Transverse colon (tissue), 4 donors: Measurements from ENCODE around the gene WLS. TPM values are rescaled to one million over a fixed set of nuclear protein-coding genes. Genes with fewer than 3 reads are reported as not detected.

ENCODE experiments used
- DNase-seq: peaks from one replicate; pipeline ENCODE4 v3.0.0-alpha.2; 2019
- H3K27ac ChIP-seq, 4 donors: fragments of 200-600 bp; sonication (generic); 2 replicates each; pipeline ENCODE4 v1.5.1; 2016 to 2018; ENCODE audit warnings: inconsistent platforms in 4 of 4
- H3K27me3 ChIP-seq: fragments of 200-600 bp; sonication (generic); 2 replicates; pipeline ENCODE4 v1.5.1; 2017; ENCODE audit warnings: inconsistent platforms
- H3K36me3 ChIP-seq, 4 donors: fragments of 200-600 bp; sonication (generic); 2 replicates each; pipeline ENCODE4 v1.5.1; 2017 to 2019; ENCODE audit warnings: inconsistent platforms in 4 of 4
- H3K4me1 ChIP-seq, 4 donors: fragments of 200-600 bp; sonication (generic); 2 replicates each; pipeline ENCODE4 v1.5.1; 2017 to 2020; ENCODE audit warnings: inconsistent platforms in 4 of 4
- H3K4me3 ChIP-seq, 4 donors: fragments of 200-600 bp; sonication (generic); 1 replicate in 1 of 4; 2 replicates in 3 of 4; pipeline versions ENCODE4 v1.5.1 to v1.6.1; 2017 to 2019; ENCODE audit warnings: inconsistent platforms in 4 of 4
- H3K9me3 ChIP-seq, 2 donors: fragments of 200-600 bp; sonication (generic); 2 replicates each; pipeline ENCODE4 v1.5.1; 2017 to 2019; ENCODE audit warnings: inconsistent platforms in 2 of 2
- EP300 ChIP-seq: sonication (generic); formaldehyde crosslinking; IDR thresholded peaks from one replicate; pipeline ENCODE4 v1.6.1; 2017; ENCODE audit warnings: antibody characterized with exemption, low read depth
- POLR2A ChIP-seq: fragments of 450-650 bp; IDR thresholded peaks from one replicate; pipeline ENCODE4 v1.6.1; 2016; ENCODE audit warnings: antibody characterized with exemption, mild to moderate bottlenecking, moderate library complexity
- POLR2AphosphoS5 ChIP-seq, 3 donors: sonication (generic); formaldehyde crosslinking; IDR thresholded peaks; one replicate each; pipeline ENCODE4 v1.6.1; 2016; ENCODE audit warnings: antibody characterized with exemption in 3 of 3
- WGBS, 2 donors: methylation state at CpG; one replicate each; pipeline ENCODE4 v1.1.5; 2018; ENCODE audit warnings: low coverage in 1 of 2; 5-methylcytosine and 5-hydroxymethylcytosine counted together
- in situ Hi-C, 4 donors: fragments of 200-750 bp; cut with MboI; loops; one replicate each; pipeline versions ENCODE4 v1.15.0 to v1.15.1; 2017; ENCODE audit warnings: low sequenced_read_pairs in 3 of 4, low pct_ligation_motif_present in 1 of 4, low pct_unique_long_range_greater_than_20kb in 1 of 4
- intact Hi-C: fragments of 100-400 bp; cut with DNase I; formaldehyde crosslinking; loops from one replicate; pipeline ENCODE4 v1.15.1; 2023; ENCODE audit warnings: low total_unique reads
- total RNA-seq, 4 donors: library from RNA; depleted of rRNA; stranded (reverse); fragments of >200 nt; gene quantifications; one replicate each; pipeline ENCODE4 v1.1.0, GENCODE V29; 2016
- TF ChIP-seq, protein P1 (sequence below), 5 experiments: fragments of 200-600 bp in 3 of 5; fragments of 450-650 bp in 2 of 5; sonication (generic) in 3 of 5; IDR thresholded peaks; 1 replicate in 2 of 5; 2 replicates in 3 of 5; pipeline ENCODE4 v1.5.1; 2016 to 2017; ENCODE audit warnings: antibody characterized with exemption in 5 of 5, inconsistent platforms in 3 of 5, mild to moderate bottlenecking in 2 of 5, moderate library complexity in 1 of 5

Gene WLS
- total RNA-seq, 4 donors from 2014 or later: 69.9 to 117 (median 98.7) TPM

DNA sequence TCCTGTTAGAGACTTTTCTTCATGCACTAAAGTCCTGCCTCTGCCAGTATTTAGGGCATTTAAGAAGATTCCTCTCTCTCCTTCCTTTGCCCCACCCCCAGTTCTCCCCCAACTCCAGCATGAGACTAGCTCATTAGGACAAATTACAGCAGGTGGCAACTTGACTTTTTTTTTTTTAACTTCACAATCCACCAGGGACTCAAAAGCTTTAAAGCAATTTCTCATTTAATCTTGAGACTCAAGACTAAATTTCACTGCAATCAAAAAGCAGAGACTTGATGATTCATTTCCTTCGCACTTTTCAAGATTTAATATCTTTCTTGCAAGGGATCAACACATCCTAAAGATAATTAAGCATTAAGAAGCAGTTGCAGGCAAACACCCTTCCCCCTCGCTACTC, 74.9 kb downstream of the WLS start:
- H3K36me3 ChIP-seq: peaks cover 0 to 27% (median 10%) of the 10 kb centered on the region in 4 donors
- 80 to 90% methylated on average over 2 of the region's 2 CpGs for WGBS, 2 donors
- no peak for DNase-seq
- no peak overlapping the region for H3K27ac ChIP-seq
- H3K4me1 ChIP-seq: peaks cover 0 to 5% (median 2%) of the 10 kb centered on the region in 4 donors
- TF ChIP-seq POLR2A (no peak), EP300 (no peak), POLR2AphosphoS5 (IDR thresholded peaks at IDR 0.05) (no peak)
- TF ChIP-seq, protein P1, sequence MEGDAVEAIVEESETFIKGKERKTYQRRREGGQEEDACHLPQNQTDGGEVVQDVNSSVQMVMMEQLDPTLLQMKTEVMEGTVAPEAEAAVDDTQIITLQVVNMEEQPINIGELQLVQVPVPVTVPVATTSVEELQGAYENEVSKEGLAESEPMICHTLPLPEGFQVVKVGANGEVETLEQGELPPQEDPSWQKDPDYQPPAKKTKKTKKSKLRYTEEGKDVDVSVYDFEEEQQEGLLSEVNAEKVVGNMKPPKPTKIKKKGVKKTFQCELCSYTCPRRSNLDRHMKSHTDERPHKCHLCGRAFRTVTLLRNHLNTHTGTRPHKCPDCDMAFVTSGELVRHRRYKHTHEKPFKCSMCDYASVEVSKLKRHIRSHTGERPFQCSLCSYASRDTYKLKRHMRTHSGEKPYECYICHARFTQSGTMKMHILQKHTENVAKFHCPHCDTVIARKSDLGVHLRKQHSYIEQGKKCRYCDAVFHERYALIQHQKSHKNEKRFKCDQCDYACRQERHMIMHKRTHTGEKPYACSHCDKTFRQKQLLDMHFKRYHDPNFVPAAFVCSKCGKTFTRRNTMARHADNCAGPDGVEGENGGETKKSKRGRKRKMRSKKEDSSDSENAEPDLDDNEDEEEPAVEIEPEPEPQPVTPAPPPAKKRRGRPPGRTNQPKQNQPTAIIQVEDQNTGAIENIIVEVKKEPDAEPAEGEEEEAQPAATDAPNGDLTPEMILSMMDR (IDR thresholded peaks at IDR 0.05): no peak
- H3K27me3 ChIP-seq: no peaks in the 10 kb centered on the region
- intact Hi-C loops: no loop called here
- in situ Hi-C loops: no loop called here
- H3K9me3 ChIP-seq: no peaks in the 10 kb centered on the region
- no peak overlapping the region for H3K4me3 ChIP-seq

DNA sequence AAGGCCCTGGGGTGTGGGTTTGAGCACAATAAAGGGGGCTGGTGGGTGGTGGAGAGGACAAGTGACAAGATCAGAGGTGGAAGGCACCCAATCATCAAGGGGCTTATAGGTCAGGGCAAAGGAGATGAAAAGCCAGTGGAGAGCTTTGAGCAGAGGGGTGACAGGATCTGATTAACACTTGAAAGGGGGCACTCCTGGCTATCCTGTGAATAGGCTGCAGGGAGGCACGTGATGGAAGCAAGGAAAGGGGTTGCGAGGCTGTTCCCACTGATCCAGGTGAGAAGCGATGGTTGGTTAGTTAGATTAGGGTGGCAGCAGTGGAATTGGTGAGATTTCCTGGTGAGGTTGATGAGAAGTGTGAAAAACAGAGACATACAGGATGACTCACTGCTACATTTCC, 80.6 kb downstream of the WLS start:
- no peak for DNase-seq
- no peaks in the 10 kb centered on the region for H3K27me3 ChIP-seq
- peaks cover 0 to 48% (median 10%) of the 10 kb centered on the region in 4 donors for H3K36me3 ChIP-seq
- 72 to 74% methylated on average over 2 to 3 of the region's 3 CpGs for WGBS, 2 donors
- H3K4me3 ChIP-seq: no peak overlapping the region
- no peak overlapping the region for H3K27ac ChIP-seq
- no peaks in the 10 kb centered on the region for H3K4me1 ChIP-seq
- in situ Hi-C loops (no loop called here), intact Hi-C loops (no loop called here)
- H3K9me3 ChIP-seq: no peaks in the 10 kb centered on the region
- no peak for TF ChIP-seq EP300
- TF ChIP-seq, protein P1 (IDR thresholded peaks at IDR 0.05): no peak
- TF ChIP-seq POLR2AphosphoS5 (IDR thresholded peaks at IDR 0.05): no peak
- TF ChIP-seq POLR2A: no peak

DNA sequence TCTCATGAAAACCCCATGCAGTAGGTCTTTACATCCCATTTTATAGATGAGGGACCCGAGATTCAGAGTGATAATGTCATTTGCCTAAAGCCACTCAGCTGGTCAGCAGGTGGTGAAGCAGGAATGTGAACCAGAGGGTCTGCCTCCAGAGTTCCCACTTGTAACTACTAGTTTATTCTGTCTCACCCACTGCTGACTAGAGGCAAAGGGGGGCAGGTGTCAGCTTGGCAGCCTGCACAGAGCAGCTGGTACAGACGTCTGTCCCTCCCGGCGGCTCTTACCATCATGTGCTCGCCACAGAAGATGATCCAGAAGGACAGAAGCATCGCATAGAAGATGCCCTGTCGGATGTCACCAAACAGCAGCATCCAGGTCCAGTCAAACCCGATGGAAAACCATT, 82.4 kb downstream of the WLS start:
- no peak for TF ChIP-seq POLR2A
- TF ChIP-seq EP300: no peak
- no peak for TF ChIP-seq POLR2AphosphoS5 (IDR thresholded peaks at IDR 0.05)
- TF ChIP-seq, protein P1 (IDR thresholded peaks at IDR 0.05): no peak
- no peak overlapping the region for H3K27ac ChIP-seq
- no peaks in the 10 kb centered on the region for H3K27me3 ChIP-seq
- H3K36me3 ChIP-seq: peaks cover 0 to 42% (median 10%) of the 10 kb centered on the region in 4 donors
- no peaks in the 10 kb centered on the region for H3K9me3 ChIP-seq
- H3K4me1 ChIP-seq: peaks cover 5 to 14% (median 11%) of the 10 kb centered on the region in 4 donors
- in situ Hi-C loops (no loop called here), intact Hi-C loops (no loop called here)
- 77 to 91% methylated on average over 8 of the region's 8 CpGs for WGBS, 2 donors
- no peak overlapping the region for H3K4me3 ChIP-seq
- DNase-seq: no peak

DNA sequence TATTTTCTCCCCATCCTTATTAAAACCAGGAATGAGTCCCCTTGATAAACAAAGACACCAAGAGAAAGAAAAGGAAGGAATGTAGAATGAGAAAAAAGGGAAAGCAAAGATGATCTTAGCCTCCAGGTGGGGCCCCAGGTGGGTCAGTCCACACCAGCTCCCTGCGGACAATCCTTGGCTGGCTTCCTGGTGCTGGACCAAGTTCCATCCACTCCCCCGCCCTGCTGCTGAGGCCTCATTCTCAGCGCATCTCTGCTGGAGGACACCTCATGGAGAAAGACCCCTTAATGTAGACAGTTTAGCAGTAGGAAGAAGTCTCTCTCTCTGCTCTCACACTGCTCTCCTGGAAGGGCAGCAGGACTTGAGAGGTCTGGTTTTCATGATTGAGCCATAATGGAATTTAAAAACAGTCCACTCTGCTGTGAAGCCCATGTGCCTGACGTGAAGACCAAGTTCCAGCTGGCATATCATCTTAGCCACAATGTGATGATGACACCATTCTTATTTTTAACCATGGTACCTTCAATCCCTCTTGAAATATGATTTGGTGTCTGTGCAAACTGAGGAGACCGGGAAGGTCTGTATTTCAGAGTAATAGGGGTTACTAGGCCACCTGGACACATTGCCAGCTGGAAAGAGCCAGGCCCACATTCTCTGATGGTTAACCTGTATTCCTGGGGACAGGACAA, 83.1 kb downstream of the WLS start:
- Histone ChIP-seq H3K9me3 (no peaks in the 10 kb centered on the region), H3K27me3 (no peaks in the 10 kb centered on the region), H3K4me1 (peaks cover 5 to 18% (median 11%) of the 10 kb centered on the region in 4 donors), H3K36me3 (peaks cover 0 to 43% (median 10%) of the 10 kb centered on the region in 4 donors), H3K27ac (no peak overlapping the region), H3K4me3 (no peak overlapping the region)
- DNase-seq: no peak
- TF ChIP-seq, protein P1 (IDR thresholded peaks at IDR 0.05): no peak
- TF ChIP-seq POLR2A: no peak
- TF ChIP-seq EP300: no peak
- no peak for TF ChIP-seq POLR2AphosphoS5 (IDR thresholded peaks at IDR 0.05)
- intact Hi-C loops (no loop called here), in situ Hi-C loops (no loop called here)
- 44 to 95% methylated on average over 1 to 5 of the region's 5 CpGs for WGBS, 2 donors
